CD4-positive, alpha-beta T cell treated with Interferon gamma for 1 hour (primary cell): ENCODE data around the gene MAGI2.

ENCODE experiments used
- DNase-seq: peaks from one replicate; pipeline ENCODE4 v3.0.0-alpha.2; 2020

The MAGI2 gene

GRCh38 chr7:78101076-78101475, 1352.4 kb downstream of the MAGI2 start:
- DNase-seq: no peak

- no peak for DNase-seq
Observed at GRCh38 chr7:78099715-78100394, 1353.6 kb downstream of the MAGI2 start.

- DNase-seq: no peak
Observed at GRCh38 chr7:78095549-78095948, 1357.9 kb downstream of the MAGI2 start.

- DNase-seq: no peak
Observed at GRCh38 chr7:78092331-78092730, 1361.1 kb downstream of the MAGI2 start.

GRCh38 chr7:78090616-78091015, 1362.9 kb downstream of the MAGI2 start:
- no peak for DNase-seq

- no peak for DNase-seq
Observed at GRCh38 chr7:78083476-78084120, 1369.9 kb downstream of the MAGI2 start.

- DNase-seq: no peak
Observed at GRCh38 chr7:78082556-78082955, 1370.9 kb downstream of the MAGI2 start.

GRCh38 chr7:78081888-78082287, 1371.6 kb downstream of the MAGI2 start:
- DNase-seq: no peak

- DNase-seq: no peak
Observed at GRCh38 chr7:78081344-78081743, 1372.1 kb downstream of the MAGI2 start.

GRCh38 chr7:78080811-78081210, 1372.7 kb downstream of the MAGI2 start:
- DNase-seq: no peak

GRCh38 chr7:78080241-78080640, 1373.2 kb downstream of the MAGI2 start:
- DNase-seq: no peak

- no peak for DNase-seq
Observed at GRCh38 chr7:78074713-78075112, 1378.8 kb downstream of the MAGI2 start.

- DNase-seq: no peak
Observed at GRCh38 chr7:78073609-78074382, 1379.7 kb downstream of the MAGI2 start.

GRCh38 chr7:78072201-78072590, 1381.3 kb downstream of the MAGI2 start:
- DNase-seq: no peak

GRCh38 chr7:78071491-78072200, 1381.8 kb downstream of the MAGI2 start:
- no peak for DNase-seq

- no peak for DNase-seq
Observed at GRCh38 chr7:78066599-78066998, 1386.9 kb downstream of the MAGI2 start.

- DNase-seq: no peak
Observed at GRCh38 chr7:78063758-78064157, 1389.7 kb downstream of the MAGI2 start.

GRCh38 chr7:78062214-78062613, 1391.3 kb downstream of the MAGI2 start:
- no peak for DNase-seq

- DNase-seq: no peak
Observed at GRCh38 chr7:78057571-78057970, 1395.9 kb downstream of the MAGI2 start.

GRCh38 chr7:78055599-78055998, 1397.9 kb downstream of the MAGI2 start:
- DNase-seq: no peak

- DNase-seq: no peak
Observed at GRCh38 chr7:78055001-78055573, 1398.4 kb downstream of the MAGI2 start.

- no peak for DNase-seq
Observed at GRCh38 chr7:78052112-78052511, 1401.4 kb downstream of the MAGI2 start.

GRCh38 chr7:78047800-78048199, 1405.7 kb downstream of the MAGI2 start:
- no peak for DNase-seq
